ENCODE measurements around the gene PADI1.

The PADI1 gene

GRCh38 chr1:17277511-17278159 is 72.7 kb downstream of the PADI1 start:
- Histone ChIP-seq H3K9ac (ENCODE audit: low read length) (no peak overlapping the region), H3K4me3 (ENCODE audit: low read length) (no peak overlapping the region), H3K4me1 (ENCODE audit: control insufficient read depth, insufficient read depth, low read length) (no peaks in the 10 kb centered on the region), H3K36me3 (ENCODE audit: control insufficient read depth, insufficient read depth, low read length) (no peaks in the 10 kb centered on the region), H3K9me3 (ENCODE audit: control insufficient read depth, low read length) (no peaks in the 10 kb centered on the region), H3K27me3 (ENCODE audit: control insufficient read depth, insufficient read depth, low read length) (no peaks in the 10 kb centered on the region)

DNA sequence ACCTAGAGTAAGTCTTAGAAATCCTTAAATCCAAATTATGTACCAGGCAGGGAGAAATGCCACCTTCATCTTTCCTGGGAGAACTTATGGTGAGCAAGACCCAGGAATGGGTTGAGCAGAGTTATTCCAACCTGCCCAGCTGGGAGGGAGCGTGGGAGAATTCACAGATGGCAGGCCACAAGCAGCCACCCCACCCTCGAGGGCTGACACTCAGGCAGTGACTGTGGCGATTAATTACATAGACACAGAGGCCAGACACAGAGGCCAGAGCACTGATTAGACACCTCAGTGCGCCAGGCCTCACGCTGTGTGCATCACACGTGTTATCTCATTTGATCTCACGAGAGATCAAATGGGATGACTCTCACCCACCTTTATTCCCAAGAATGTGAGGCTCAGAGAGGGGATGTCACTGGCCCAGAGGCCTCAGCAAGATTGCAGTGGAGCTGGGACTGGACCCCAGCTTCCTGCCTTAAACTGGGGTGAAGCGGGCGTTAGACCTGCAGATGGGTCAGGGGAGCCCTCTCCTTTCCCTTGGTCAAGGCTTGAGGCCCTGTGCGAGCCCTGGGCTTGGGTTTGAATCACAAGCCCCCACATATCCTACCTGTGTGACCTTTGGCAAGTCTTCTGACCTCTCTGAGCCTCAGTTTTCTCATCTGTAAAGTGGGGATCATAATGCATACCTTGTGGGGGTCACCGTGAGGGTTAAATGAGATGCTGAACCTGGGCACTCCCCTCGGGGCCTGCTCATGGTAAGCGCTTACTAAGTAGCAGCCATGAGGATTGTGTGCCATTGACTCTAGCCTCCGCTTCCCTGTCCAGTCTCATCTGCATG is 74.3 kb downstream of the PADI1 start:
- Histone ChIP-seq H3K27me3 (ENCODE audit: control insufficient read depth, insufficient read depth, low read length) (peaks cover 1% of the 10 kb centered on the region), H3K36me3 (ENCODE audit: control insufficient read depth, insufficient read depth, low read length) (no peaks in the 10 kb centered on the region), H3K9me3 (ENCODE audit: control insufficient read depth, low read length) (no peaks in the 10 kb centered on the region), H3K4me1 (ENCODE audit: control insufficient read depth, insufficient read depth, low read length) (no peaks in the 10 kb centered on the region), H3K9ac (ENCODE audit: low read length) (no peak overlapping the region), H3K4me3 (ENCODE audit: low read length) (no peak overlapping the region)

DNA sequence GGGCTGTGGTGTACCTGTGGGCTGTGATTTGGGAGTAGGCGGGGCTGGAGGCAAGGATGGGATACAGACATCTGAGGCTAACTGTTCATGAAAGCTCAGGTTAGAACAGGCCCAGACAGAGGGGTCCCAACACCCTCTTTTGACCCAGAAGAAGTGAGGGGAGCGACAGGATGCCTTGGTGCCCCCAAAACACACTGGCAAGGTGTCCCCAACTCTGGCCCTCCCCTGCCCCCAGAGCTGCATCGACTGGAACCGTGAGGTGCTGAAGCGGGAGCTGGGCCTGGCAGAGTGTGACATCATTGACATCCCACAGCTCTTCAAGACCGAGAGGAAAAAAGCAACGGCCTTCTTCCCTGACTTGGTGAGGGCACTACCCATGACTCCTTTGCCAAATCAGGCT is 75.5 kb downstream of the PADI1 start:
- Histone ChIP-seq H3K9ac (ENCODE audit: low read length) (no peak overlapping the region), H3K9me3 (ENCODE audit: control insufficient read depth, low read length) (no peaks in the 10 kb centered on the region), H3K27me3 (ENCODE audit: control insufficient read depth, insufficient read depth, low read length) (peaks cover 4% of the 10 kb centered on the region)

DNA sequence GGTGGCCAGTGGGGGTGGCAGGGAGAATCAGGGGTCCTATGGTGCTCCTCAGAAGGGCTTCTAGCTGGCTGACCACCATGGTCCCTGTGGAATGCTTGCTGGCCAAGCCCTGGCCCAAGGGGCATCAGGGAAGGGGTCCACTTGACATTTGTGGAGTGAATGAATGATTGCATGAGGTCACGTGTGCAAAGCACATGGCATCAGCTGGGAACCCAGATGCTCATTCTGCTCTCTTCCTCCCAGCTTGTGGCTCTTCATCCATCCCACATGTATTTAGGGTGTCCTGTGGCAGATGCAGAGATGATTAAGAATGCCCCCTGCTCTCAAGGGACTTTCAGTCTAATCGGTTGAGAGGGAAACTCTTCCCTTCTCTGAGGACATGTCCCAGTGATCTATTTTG is 76.0 kb downstream of the PADI1 start:
- Histone ChIP-seq H3K36me3 (ENCODE audit: control insufficient read depth, insufficient read depth, low read length) (no peaks in the 10 kb centered on the region), H3K27me3 (ENCODE audit: control insufficient read depth, insufficient read depth, low read length) (peaks cover 4% of the 10 kb centered on the region), H3K4me3 (ENCODE audit: low read length) (no peak overlapping the region), H3K9me3 (ENCODE audit: control insufficient read depth, low read length) (no peaks in the 10 kb centered on the region), H3K4me1 (ENCODE audit: control insufficient read depth, insufficient read depth, low read length) (no peaks in the 10 kb centered on the region), H3K9ac (ENCODE audit: low read length) (no peak overlapping the region)

More for the DNA sequence above, 75.5 kb downstream of the PADI1 start:
- H3K4me1 ChIP-seq (ENCODE audit: control insufficient read depth, insufficient read depth, low read length): no peaks in the 10 kb centered on the region
- H3K4me3 ChIP-seq (ENCODE audit: low read length): no peak overlapping the region
- H3K36me3 ChIP-seq (ENCODE audit: control insufficient read depth, insufficient read depth, low read length): no peaks in the 10 kb centered on the region

GRCh38 chr1:17281775-17282181 is 76.8 kb downstream of the PADI1 start:
- Histone ChIP-seq H3K27me3 (ENCODE audit: control insufficient read depth, insufficient read depth, low read length) (peaks cover 4% of the 10 kb centered on the region), H3K9me3 (ENCODE audit: control insufficient read depth, low read length) (no peaks in the 10 kb centered on the region), H3K9ac (ENCODE audit: low read length) (no peak overlapping the region), H3K4me3 (ENCODE audit: low read length) (no peak overlapping the region), H3K36me3 (ENCODE audit: control insufficient read depth, insufficient read depth, low read length) (no peaks in the 10 kb centered on the region), H3K4me1 (ENCODE audit: control insufficient read depth, insufficient read depth, low read length) (no peaks in the 10 kb centered on the region)

DNA sequence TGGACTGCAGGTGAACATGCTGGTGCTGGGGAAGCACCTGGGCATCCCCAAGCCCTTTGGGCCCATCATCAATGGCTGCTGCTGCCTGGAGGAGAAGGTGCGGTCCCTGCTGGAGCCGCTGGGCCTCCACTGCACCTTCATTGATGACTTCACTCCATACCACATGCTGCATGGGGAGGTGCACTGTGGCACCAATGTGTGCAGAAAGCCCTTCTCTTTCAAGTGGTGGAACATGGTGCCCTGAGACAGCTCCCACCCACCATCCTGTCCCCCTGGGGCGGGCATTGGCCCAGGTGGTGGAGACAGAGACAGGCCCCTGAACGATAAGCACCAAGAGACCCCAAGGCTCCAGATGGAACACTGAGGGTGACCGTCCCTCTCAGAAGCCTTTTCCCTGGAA is 77.9 kb downstream of the PADI1 start:
- Histone ChIP-seq H3K9me3 (ENCODE audit: control insufficient read depth, low read length) (no peaks in the 10 kb centered on the region), H3K4me1 (ENCODE audit: control insufficient read depth, insufficient read depth, low read length) (no peaks in the 10 kb centered on the region), H3K27me3 (ENCODE audit: control insufficient read depth, insufficient read depth, low read length) (peaks cover 4% of the 10 kb centered on the region), H3K9ac (ENCODE audit: low read length) (no peak overlapping the region), H3K4me3 (ENCODE audit: low read length) (no peak overlapping the region), H3K36me3 (ENCODE audit: control insufficient read depth, insufficient read depth, low read length) (no peaks in the 10 kb centered on the region)

DNA sequence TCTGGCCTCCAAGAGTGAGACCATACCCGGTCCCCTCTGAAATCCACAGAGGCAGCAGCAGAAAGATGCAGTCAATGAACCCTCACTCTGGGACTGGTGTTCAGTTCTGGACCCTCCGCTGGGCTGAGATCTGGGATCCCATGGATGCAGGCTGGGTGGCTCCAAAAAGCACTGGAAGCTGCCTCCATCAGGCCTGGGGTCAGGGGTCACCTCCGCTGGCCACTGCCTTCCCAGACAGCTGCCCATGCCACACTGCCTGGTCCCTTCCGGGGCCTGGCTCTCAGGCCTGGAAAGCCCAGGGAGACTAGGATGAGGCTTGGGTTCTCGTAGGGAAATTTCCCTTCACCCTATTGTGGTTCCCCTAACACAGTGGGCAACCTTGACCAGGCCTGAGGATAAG is 81.7 kb downstream of the PADI1 start:
- Histone ChIP-seq H3K9ac (ENCODE audit: low read length) (no peak overlapping the region), H3K27me3 (ENCODE audit: control insufficient read depth, insufficient read depth, low read length) (peaks cover 9% of the 10 kb centered on the region), H3K4me3 (ENCODE audit: low read length) (no peak overlapping the region), H3K4me1 (ENCODE audit: control insufficient read depth, insufficient read depth, low read length) (no peaks in the 10 kb centered on the region), H3K36me3 (ENCODE audit: control insufficient read depth, insufficient read depth, low read length) (no peaks in the 10 kb centered on the region), H3K9me3 (ENCODE audit: control insufficient read depth, low read length) (no peaks in the 10 kb centered on the region)

- H3K36me3 ChIP-seq (ENCODE audit: control insufficient read depth, insufficient read depth, low read length): no peaks in the 10 kb centered on the region
- no peaks in the 10 kb centered on the region for H3K9me3 ChIP-seq (ENCODE audit: control insufficient read depth, low read length)
Observed at GRCh38 chr1:17287130-17287776, 82.3 kb downstream of the PADI1 start.

GRCh38 chr1:17289721-17290120 is 84.8 kb downstream of the PADI1 start:
- H3K27me3 ChIP-seq (ENCODE audit: control insufficient read depth, insufficient read depth, low read length): peaks cover 5% of the 10 kb centered on the region
- no peak overlapping the region for H3K4me3 ChIP-seq (ENCODE audit: low read length)
- no peaks in the 10 kb centered on the region for H3K9me3 ChIP-seq (ENCODE audit: control insufficient read depth, low read length)
- H3K36me3 ChIP-seq (ENCODE audit: control insufficient read depth, insufficient read depth, low read length): no peaks in the 10 kb centered on the region
- H3K4me1 ChIP-seq (ENCODE audit: control insufficient read depth, insufficient read depth, low read length): no peaks in the 10 kb centered on the region
- no peak overlapping the region for H3K9ac ChIP-seq (ENCODE audit: low read length)

More at GRCh38 chr1:17287130-17287776, 82.3 kb downstream of the PADI1 start:
- Histone ChIP-seq H3K4me3 (ENCODE audit: low read length) (no peak overlapping the region), H3K4me1 (ENCODE audit: control insufficient read depth, insufficient read depth, low read length) (no peaks in the 10 kb centered on the region), H3K9ac (ENCODE audit: low read length) (no peak overlapping the region), H3K27me3 (ENCODE audit: control insufficient read depth, insufficient read depth, low read length) (peaks cover 9% of the 10 kb centered on the region)

GRCh38 chr1:17290553-17290952 is 85.6 kb downstream of the PADI1 start:
- Histone ChIP-seq H3K36me3 (ENCODE audit: control insufficient read depth, insufficient read depth, low read length) (no peaks in the 10 kb centered on the region), H3K4me1 (ENCODE audit: control insufficient read depth, insufficient read depth, low read length) (no peaks in the 10 kb centered on the region), H3K9ac (ENCODE audit: low read length) (no peak overlapping the region), H3K27me3 (ENCODE audit: control insufficient read depth, insufficient read depth, low read length) (peaks cover 7% of the 10 kb centered on the region), H3K4me3 (ENCODE audit: low read length) (no peak overlapping the region), H3K9me3 (ENCODE audit: control insufficient read depth, low read length) (no peaks in the 10 kb centered on the region)

DNA sequence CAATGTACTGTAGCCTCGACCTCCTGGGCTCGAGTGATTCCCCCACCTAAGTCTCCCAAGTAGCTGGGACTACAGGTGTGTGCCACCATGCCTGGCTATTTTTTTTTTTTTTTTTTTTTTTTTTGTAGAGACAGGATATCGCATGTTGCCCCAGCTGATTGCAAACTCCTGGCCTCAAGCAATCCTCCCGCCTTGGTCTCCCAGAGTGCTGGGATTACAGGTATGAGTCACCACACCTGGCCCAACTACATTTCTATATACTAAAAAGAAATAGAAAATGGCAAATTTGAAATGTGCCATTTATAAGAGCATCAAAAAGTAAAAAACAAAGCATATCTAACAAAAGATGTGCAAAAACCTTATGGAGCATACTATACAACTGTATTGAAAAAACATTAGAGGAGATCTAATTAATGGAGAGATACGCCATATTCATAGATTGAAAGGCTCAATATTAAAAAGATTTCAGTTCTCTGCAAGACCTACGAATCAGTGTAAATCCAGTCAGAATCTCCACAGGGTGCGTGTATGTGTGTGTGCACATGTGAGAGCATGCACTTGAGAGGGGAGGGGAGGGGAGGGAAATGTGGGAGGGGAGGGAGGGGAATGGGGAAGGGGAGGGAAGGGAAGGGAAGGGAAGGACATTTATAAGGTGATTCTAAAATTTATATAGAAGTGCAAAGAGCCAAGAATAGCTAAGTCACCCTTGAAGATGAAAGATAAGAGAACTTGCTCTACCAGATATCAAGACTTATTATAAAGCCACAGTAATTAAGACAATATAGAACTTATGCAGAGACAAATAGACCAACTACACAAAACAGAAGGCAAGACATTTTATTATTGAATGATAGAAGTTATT is 87.6 kb downstream of the PADI1 start:
- Histone ChIP-seq H3K36me3 (ENCODE audit: control insufficient read depth, insufficient read depth, low read length) (no peaks in the 10 kb centered on the region), H3K4me1 (ENCODE audit: control insufficient read depth, insufficient read depth, low read length) (no peaks in the 10 kb centered on the region), H3K27me3 (ENCODE audit: control insufficient read depth, insufficient read depth, low read length) (peaks cover 8% of the 10 kb centered on the region)

More for the DNA sequence above, 87.6 kb downstream of the PADI1 start:
- no peaks in the 10 kb centered on the region for H3K9me3 ChIP-seq (ENCODE audit: control insufficient read depth, low read length)
- no peak overlapping the region for H3K4me3 ChIP-seq (ENCODE audit: low read length)
- H3K9ac ChIP-seq (ENCODE audit: low read length): no peak overlapping the region
